ENCODE data around the gene ZNG1E. TPM values are rescaled to one million over a fixed set of nuclear protein-coding genes. Genes with fewer than 3 reads are reported as not detected.
"Not testable (repeated sequence)": the region's sequence is repeated elsewhere in the genome, so short reads cannot be mapped to it uniquely, and the experiment has no call there.

Gene ZNG1E
- polyA plus RNA-seq: 100 to 1,000 TPM in 1 of 4 donors, 10 to 100 TPM in 3; 43.8 to 124 (median 70.0) TPM
- long read RNA-seq, donor 1, transcript CBWD5-207 (15 exons, 1,791 nt): minor isoform, 5 of 81 reads
- long read RNA-seq, donor 1, transcript CBWD5-228 (2 exons, 585 nt): minor isoform, 5 of 81 reads
- long read RNA-seq, donor 1, transcript CBWD5-202 (3 exons, 1,347 nt): major isoform, 40 of 81 reads
- long read RNA-seq, donor 1, partial matches to known transcripts: 28 of 81 reads
- long read RNA-seq, donor 1, other reads (novel, unspliced or antisense): 0 of 81 reads
- long read RNA-seq, donor 2, transcript CBWD5-202 (3 exons, 1,347 nt): major isoform, 8 of 20 reads
- long read RNA-seq, donor 2, partial matches to known transcripts: 8 of 20 reads
- long read RNA-seq, donor 2, other reads (novel, unspliced or antisense): 0 of 20 reads
- long read RNA-seq, donor 3, transcript CBWD5-202 (3 exons, 1,347 nt): major isoform, 31 of 55 reads
- long read RNA-seq, donor 3, partial matches to known transcripts: 14 of 55 reads
- long read RNA-seq, donor 3, other reads (novel, unspliced or antisense): 0 of 55 reads
- long read RNA-seq, donor 4, partial matches to known transcripts: 0 of 1 reads
- long read RNA-seq, donor 4, other reads (novel, unspliced or antisense): 0 of 1 reads
- long read RNA-seq, donor 5, transcript CBWD5-202 (3 exons, 1,347 nt): major isoform, 5 of 8 reads
- long read RNA-seq, donor 5, partial matches to known transcripts: 0 of 8 reads
- long read RNA-seq, donor 5, other reads (novel, unspliced or antisense): 0 of 8 reads
- long read RNA-seq, donor 6, transcript CBWD5-202 (3 exons, 1,347 nt): major isoform, 17 of 33 reads
- long read RNA-seq, donor 6, partial matches to known transcripts: 12 of 33 reads
- long read RNA-seq, donor 6, other reads (novel, unspliced or antisense): 0 of 33 reads
- long read RNA-seq, donor 7, transcript CBWD5-202 (3 exons, 1,347 nt): major isoform, 7 of 28 reads
- long read RNA-seq, donor 7, partial matches to known transcripts: 13 of 28 reads
- long read RNA-seq, donor 7, other reads (novel, unspliced or antisense): 0 of 28 reads
- long read RNA-seq, donor 8, partial matches to known transcripts: 0 of 1 reads
- long read RNA-seq, donor 8, other reads (novel, unspliced or antisense): 0 of 1 reads
- long read RNA-seq, donor 9, transcript CBWD5-202 (3 exons, 1,347 nt): major isoform, 5 of 6 reads
- long read RNA-seq, donor 9, partial matches to known transcripts: 0 of 6 reads
- long read RNA-seq, donor 9, other reads (novel, unspliced or antisense): 0 of 6 reads
- long read RNA-seq, donor 10, transcript CBWD5-202 (3 exons, 1,347 nt): major isoform, 36 of 70 reads
- long read RNA-seq, donor 10, partial matches to known transcripts: 21 of 70 reads
- long read RNA-seq, donor 10, other reads (novel, unspliced or antisense): 0 of 70 reads

- DNase-seq: peak; percentile 64 to 67
- H3K36me3 ChIP-seq (ENCODE audit: control insufficient read depth in 3 of 3, insufficient read depth in 2 of 3, low read depth in 1 of 3, low read length in 3 of 3); H3K27me3 ChIP-seq (ENCODE audit: control insufficient read depth in 3 of 3, insufficient read depth in 3 of 3, low read length in 3 of 3); H3K4me1 ChIP-seq (ENCODE audit: control insufficient read depth in 3 of 3, insufficient read depth in 2 of 3, low read depth in 1 of 3, low read length in 2 of 3); H3K9me3 ChIP-seq (ENCODE audit: control insufficient read depth in 2 of 2, insufficient read depth in 1 of 2, low read depth in 1 of 2, low read length in 1 of 2); FAIRE-seq: not testable (repeated sequence)
- 0 to 2% (median 1%) methylated on average over 3 to 24 of the region's 33 CpGs for WGBS, 3 donors
- peak within 1 kb of the TSS; percentile 55 to 86 (median 69) for H3K27ac ChIP-seq (ENCODE audit: low read depth in 1 of 3, low read length in 2 of 3)
- peak within 1 kb of the TSS in 2 of 3 donors; percentile 33 to 40 for H3K4me3 ChIP-seq (ENCODE audit: low read depth in 1 of 3, low read length in 3 of 3)
Observed at GRCh38 chr9:65675589-65676021, at the start of gene ZNG1E. ZNG1E (plus strand) TSS chr9:65675928; CDS start chr9:65675977, 49 bp downstream.

- not testable (repeated sequence) for FAIRE-seq; DNase-seq; H3K27me3 ChIP-seq (ENCODE audit: control insufficient read depth in 3 of 3, insufficient read depth in 3 of 3, low read length in 3 of 3); H3K4me1 ChIP-seq (ENCODE audit: control insufficient read depth in 3 of 3, insufficient read depth in 2 of 3, low read depth in 1 of 3, low read length in 2 of 3); H3K27ac ChIP-seq (ENCODE audit: low read depth in 1 of 3, low read length in 2 of 3); H3K36me3 ChIP-seq (ENCODE audit: control insufficient read depth in 3 of 3, insufficient read depth in 2 of 3, low read depth in 1 of 3, low read length in 3 of 3); H3K4me3 ChIP-seq (ENCODE audit: low read depth in 1 of 3, low read length in 3 of 3); H3K9me3 ChIP-seq (ENCODE audit: control insufficient read depth in 2 of 2, insufficient read depth in 1 of 2, low read depth in 1 of 2, low read length in 1 of 2)
- 85 to 92% (median 86%) methylated on average over 2 of the region's 2 CpGs for WGBS, 3 donors
Observed at GRCh38 chr9:65673579-65673978, 2.1 kb upstream of the ZNG1E start.

- H3K36me3 ChIP-seq (ENCODE audit: control insufficient read depth in 3 of 3, insufficient read depth in 2 of 3, low read depth in 1 of 3, low read length in 3 of 3); H3K27me3 ChIP-seq (ENCODE audit: control insufficient read depth in 3 of 3, insufficient read depth in 3 of 3, low read length in 3 of 3); FAIRE-seq; H3K4me3 ChIP-seq (ENCODE audit: low read depth in 1 of 3, low read length in 3 of 3); H3K4me1 ChIP-seq (ENCODE audit: control insufficient read depth in 3 of 3, insufficient read depth in 2 of 3, low read depth in 1 of 3, low read length in 2 of 3); H3K9me3 ChIP-seq (ENCODE audit: control insufficient read depth in 2 of 2, insufficient read depth in 1 of 2, low read depth in 1 of 2, low read length in 1 of 2); DNase-seq; H3K27ac ChIP-seq (ENCODE audit: low read depth in 1 of 3, low read length in 2 of 3): not testable (repeated sequence)
- 39 to 53% (median 48%) methylated on average over 4 of the region's 5 CpGs for WGBS, 3 donors
Observed at GRCh38 chr9:65675018-65675417, 710 bp upstream of the ZNG1E start.

- peak overlapping the region in 1 of 3 donors; percentile 24 for H3K4me3 ChIP-seq (ENCODE audit: low read depth in 1 of 3, low read length in 3 of 3)
- not testable (repeated sequence) for FAIRE-seq; H3K9me3 ChIP-seq (ENCODE audit: control insufficient read depth in 2 of 2, insufficient read depth in 1 of 2, low read depth in 1 of 2, low read length in 1 of 2); DNase-seq; H3K36me3 ChIP-seq (ENCODE audit: control insufficient read depth in 3 of 3, insufficient read depth in 2 of 3, low read depth in 1 of 3, low read length in 3 of 3); H3K27me3 ChIP-seq (ENCODE audit: control insufficient read depth in 3 of 3, insufficient read depth in 3 of 3, low read length in 3 of 3); H3K4me1 ChIP-seq (ENCODE audit: control insufficient read depth in 3 of 3, insufficient read depth in 2 of 3, low read depth in 1 of 3, low read length in 2 of 3)
- 0 to 1% (median 0%) methylated on average over 2 to 6 of the region's 11 CpGs for WGBS, 3 donors
- H3K27ac ChIP-seq (ENCODE audit: low read depth in 1 of 3, low read length in 2 of 3): peak overlapping the region in 2 of 3 donors; percentile 42 to 58
Observed at GRCh38 chr9:65676389-65676788, 661 bp downstream of the ZNG1E start.

- not testable (repeated sequence) for H3K27me3 ChIP-seq (ENCODE audit: control insufficient read depth in 3 of 3, insufficient read depth in 3 of 3, low read length in 3 of 3); FAIRE-seq; H3K4me1 ChIP-seq (ENCODE audit: control insufficient read depth in 3 of 3, insufficient read depth in 2 of 3, low read depth in 1 of 3, low read length in 2 of 3); H3K36me3 ChIP-seq (ENCODE audit: control insufficient read depth in 3 of 3, insufficient read depth in 2 of 3, low read depth in 1 of 3, low read length in 3 of 3); H3K9me3 ChIP-seq (ENCODE audit: control insufficient read depth in 2 of 2, insufficient read depth in 1 of 2, low read depth in 1 of 2, low read length in 1 of 2); H3K4me3 ChIP-seq (ENCODE audit: low read depth in 1 of 3, low read length in 3 of 3); DNase-seq; H3K27ac ChIP-seq (ENCODE audit: low read depth in 1 of 3, low read length in 2 of 3)
- 8 to 43% (median 36%) methylated on average over 2 to 3 of the region's 3 CpGs for WGBS, 3 donors
Observed at GRCh38 chr9:65678533-65678932, 2.8 kb downstream of the ZNG1E start.

GRCh38 chr9:65703550-65703949, 27.8 kb downstream of the ZNG1E start:
- not testable (repeated sequence) for H3K4me3 ChIP-seq (ENCODE audit: low read depth in 1 of 3, low read length in 3 of 3); H3K27ac ChIP-seq (ENCODE audit: low read depth in 1 of 3, low read length in 2 of 3); H3K27me3 ChIP-seq (ENCODE audit: control insufficient read depth in 3 of 3, insufficient read depth in 3 of 3, low read length in 3 of 3); DNase-seq; H3K4me1 ChIP-seq (ENCODE audit: control insufficient read depth in 3 of 3, insufficient read depth in 2 of 3, low read depth in 1 of 3, low read length in 2 of 3); H3K36me3 ChIP-seq (ENCODE audit: control insufficient read depth in 3 of 3, insufficient read depth in 2 of 3, low read depth in 1 of 3, low read length in 3 of 3); FAIRE-seq; H3K9me3 ChIP-seq (ENCODE audit: control insufficient read depth in 2 of 2, insufficient read depth in 1 of 2, low read depth in 1 of 2, low read length in 1 of 2)
- WGBS, 3 donors: 100% methylated on average over 1 of the region's 2 CpGs; no CpG with 5 or more reads in 2 of the 3 donors

GRCh38 chr9:65714445-65714844, 38.7 kb downstream of the ZNG1E start:
- H3K4me3 ChIP-seq (ENCODE audit: low read depth in 1 of 3, low read length in 3 of 3); H3K36me3 ChIP-seq (ENCODE audit: control insufficient read depth in 3 of 3, insufficient read depth in 2 of 3, low read depth in 1 of 3, low read length in 3 of 3); H3K4me1 ChIP-seq (ENCODE audit: control insufficient read depth in 3 of 3, insufficient read depth in 2 of 3, low read depth in 1 of 3, low read length in 2 of 3); H3K27me3 ChIP-seq (ENCODE audit: control insufficient read depth in 3 of 3, insufficient read depth in 3 of 3, low read length in 3 of 3); DNase-seq; H3K27ac ChIP-seq (ENCODE audit: low read depth in 1 of 3, low read length in 2 of 3); FAIRE-seq; H3K9me3 ChIP-seq (ENCODE audit: control insufficient read depth in 2 of 2, insufficient read depth in 1 of 2, low read depth in 1 of 2, low read length in 1 of 2): not testable (repeated sequence)
- 81 to 89% (median 87%) methylated on average over 2 to 3 of the region's 5 CpGs for WGBS, 3 donors

Measured in small intestine (tissue), 16 donors.